ENCODE data around the gene NR1I3.

GRCh38 chr1:161267321-161267720 is 29.3 kb upstream of the NR1I3 start:
- TF ChIP-seq EZH2phosphoT487 (IDR thresholded peaks at IDR 0.05; ENCODE audit: insufficient read depth, low read depth) (no peak), EZH2 (IDR thresholded peaks at IDR 0.05; ENCODE audit: insufficient read depth, poor library complexity, severe bottlenecking) (no peak)

Measured in GM23248 (cell line).